K562 (cell line): ENCODE data around the gene HELB. TPM values are rescaled to one million over a fixed set of nuclear protein-coding genes. Genes with fewer than 3 reads are reported as not detected.

Experiments used
- ATAC-seq: fragments of 200-7000 bp; cut with Tn5 transposase; 3 replicates; pipeline ENCODE4 v1.9.1; 2020; ENCODE audit warnings: moderate library complexity
- BruUV-seq: library from RNA; stranded (reverse); fragments of 400-500 nt; replicated peaks from 2 replicates; lab custom pipeline; 2021; lab: Mats Ljungman, UMichigan
- CTCF ChIA-PET: fragments of 300-600 bp; formaldehyde crosslinking; extraction: SDS; loops from one replicate; lab custom pipeline; 2021; ENCODE audit warnings: low intra/inter-chr PET ratio; lab: Yijun Ruan, JAX
- POLR2A ChIA-PET: fragments of 300-600, 350-650 bp; sonication (Branson Sonifier 250); formaldehyde crosslinking; extraction: SDS; loops from one replicate; lab custom pipeline; 2021; ENCODE audit warnings: antibody characterized with exemption, inconsistent platforms; lab: Yijun Ruan, JAX
- DNase-seq, 4 experiments: peaks; one replicate each; pipeline versions ENCODE4 v3.0.0 to v3.0.0-alpha.2; 2011 to 2018; ENCODE audit warnings: low spot score in 3 of 4, mixed read lengths in 3 of 4; ENCODE audit errors: extremely low read depth in 1 of 4
- FAIRE-seq: peaks from 2 replicates; lab custom pipeline; 2011; peaks lifted over from hg19 to GRCh38; lab: Jason Lieb, UNC
- H2AFZ ChIP-seq: 2 replicates; pipeline ENCODE4 v1.6.0; 2011; ENCODE audit warnings: low read depth, low read length, control low read depth, inconsistent platforms
- H3K27ac ChIP-seq: fragments of 200-600 bp; 3 replicates; pipeline ENCODE4 v1.8.0; 2011; ENCODE audit warnings: low read depth, mild to moderate bottlenecking, control low read depth, inconsistent platforms, low read length, moderate library complexity, mixed read lengths; ENCODE audit errors: extremely low read depth
- H3K27me3 ChIP-seq, 2 experiments: fragments of 300-600 bp in 1 of 2; 2 replicates in 1 of 2; 3 replicates in 1 of 2; pipeline versions ENCODE4 v1.6.0 to v1.8.0; 2011; ENCODE audit warnings: inconsistent platforms in 2 of 2, low read length in 2 of 2, mild to moderate bottlenecking in 1 of 2, mixed read lengths in 1 of 2, moderate library complexity in 1 of 2; ENCODE audit not compliant: control insufficient read depth in 2 of 2, insufficient read depth in 2 of 2
- H3K36me3 ChIP-seq: fragments of 300-600 bp; 3 replicates; pipeline ENCODE4 v1.8.0; 2011; ENCODE audit warnings: mild to moderate bottlenecking, low read length, inconsistent platforms; ENCODE audit not compliant: control insufficient read depth, insufficient read depth
- H3K4me1 ChIP-seq, 2 experiments: fragments of 200-600 bp in 1 of 2; replicated peaks in 1 of 2; 2 replicates in 1 of 2; 3 replicates in 1 of 2; pipeline versions ENCODE4 v1.5.1 to v1.8.0; 2011; ENCODE audit warnings: inconsistent platforms in 2 of 2, low read length in 2 of 2, mild to moderate bottlenecking in 1 of 2, mixed read lengths in 1 of 2, moderate library complexity in 1 of 2; ENCODE audit not compliant: control insufficient read depth in 2 of 2, insufficient read depth in 2 of 2
- H3K4me2 ChIP-seq: 2 replicates; pipeline ENCODE4 v1.6.1; 2011; ENCODE audit warnings: low read length, control low read depth, inconsistent platforms, mixed read lengths; ENCODE audit not compliant: insufficient read depth
- H3K4me3 ChIP-seq: fragments of 200-600 bp; sonication (generic), shearing (Covaris generic); 2 replicates; pipeline ENCODE4 v1.5.1; 2016; ENCODE audit warnings: control low read depth, inconsistent platforms
- H3K79me2 ChIP-seq: fragments of 200-600 bp; 3 replicates; pipeline ENCODE4 v1.8.0; 2011; ENCODE audit warnings: low read length, inconsistent platforms; ENCODE audit not compliant: control insufficient read depth, insufficient read depth
- H3K9ac ChIP-seq, 2 experiments: 2 replicates each; pipeline versions ENCODE4 v1.6.0 to v1.6.1; 2011; ENCODE audit warnings: low read depth in 2 of 2, low read length in 2 of 2, control low read depth in 1 of 2, inconsistent platforms in 1 of 2, mild to moderate bottlenecking in 1 of 2, mixed read lengths in 1 of 2; ENCODE audit not compliant: insufficient read depth in 1 of 2
- H3K9me1 ChIP-seq: one replicate; pipeline ENCODE4 v1.6.0; 2011; ENCODE audit warnings: inconsistent platforms, mild to moderate bottlenecking, low read length, moderate library complexity; ENCODE audit not compliant: control insufficient read depth, insufficient read depth
- H3K9me3 ChIP-seq: replicated peaks from 2 replicates; pipeline ENCODE4 v1.5.1; 2011; ENCODE audit warnings: low read depth, low read length, inconsistent platforms; ENCODE audit not compliant: control insufficient read depth, insufficient read depth
- H4K20me1 ChIP-seq: replicated peaks from 2 replicates; pipeline ENCODE4 v1.6.1; 2011; ENCODE audit warnings: low read length, inconsistent platforms, mixed read lengths; ENCODE audit not compliant: control insufficient read depth, insufficient read depth
- ARID2 ChIP-seq: fragments of 450-650 bp; IDR thresholded peaks from 2 replicates; pipeline ENCODE4 v1.6.1; 2017; ENCODE audit warnings: antibody characterized with exemption, mild to moderate bottlenecking
- BHLHE40 ChIP-seq: IDR thresholded peaks from 2 replicates; pipeline ENCODE4 v1.6.1; 2011; ENCODE audit warnings: low read length, improper control_type of control experiment
- ELF1 ChIP-seq: fragments of 200-800 bp; sonication (Bioruptor generic); IDR thresholded peaks from 2 replicates; pipeline ENCODE4 v1.6.1; 2016; ENCODE audit warnings: missing genetic modification characterization, missing compliant biosample characterization
- HMBOX1 ChIP-seq: sonication (generic); IDR thresholded peaks from 2 replicates; pipeline ENCODE4 v1.6.1; 2016
- JUNB ChIP-seq: fragments of 450-650 bp; formaldehyde crosslinking; conservative IDR thresholded peaks from 2 replicates; pipeline ENCODE4 v1.4.0; 2020; ENCODE audit warnings: mild to moderate bottlenecking
- KHSRP ChIP-seq: fragments of 450-650 bp; IDR thresholded peaks from 2 replicates; pipeline ENCODE4 v1.6.1; 2017
- NFE2L1 ChIP-seq: fragments of 450-650 bp; IDR thresholded peaks from 2 replicates; pipeline ENCODE4 v1.6.1; 2016; ENCODE audit warnings: missing genetic modification characterization, low read depth, mild to moderate bottlenecking, missing compliant biosample characterization, moderate library complexity, borderline replicate concordance
- NFYB ChIP-seq: IDR thresholded peaks from 2 replicates; pipeline ENCODE4 v1.6.1; 2011; ENCODE audit warnings: mild to moderate bottlenecking, moderate library complexity; ENCODE audit not compliant: insufficient read length; ENCODE audit errors: extremely low read depth
- PCBP2 ChIP-seq: fragments of 200-400 bp; formaldehyde crosslinking; IDR thresholded peaks from 2 replicates; pipeline ENCODE4 v1.6.1; 2018; ENCODE audit warnings: low read length, low read depth, mild to moderate bottlenecking, moderate library complexity; ENCODE audit not compliant: poor library complexity, severe bottlenecking
- POLR2B ChIP-seq: fragments of 450-650 bp; IDR thresholded peaks from 2 replicates; pipeline ENCODE4 v1.6.1; 2018; ENCODE audit warnings: low read depth; ENCODE audit not compliant: partially characterized antibody
- PREB ChIP-seq: sonication (generic); formaldehyde crosslinking; IDR thresholded peaks from 2 replicates; pipeline ENCODE4 v1.8.1; 2023; ENCODE audit warnings: mild to moderate bottlenecking, missing genetic modification reagents
- SAP30 ChIP-seq: fragments of 200-600 bp; sonication (generic); IDR thresholded peaks from 2 replicates; pipeline ENCODE4 v1.6.1; 2012; ENCODE audit warnings: borderline replicate concordance, low read depth, mild to moderate bottlenecking, moderate library complexity, low read length, control low read depth, inconsistent platforms; ENCODE audit not compliant: insufficient read depth, poor library complexity, severe bottlenecking
- SLC30A9 ChIP-seq: fragments of 250-450 bp; sonication (Bioruptor Pico); IDR thresholded peaks from 2 replicates; pipeline ENCODE4 v1.8.0; 2022; ENCODE audit warnings: mild to moderate bottlenecking, moderate library complexity
- SMC3 ChIP-seq: conservative IDR thresholded peaks from 2 replicates; pipeline ENCODE4 v1.6.1; 2011; ENCODE audit warnings: low read depth, low read length, improper control_type of control experiment; ENCODE audit not compliant: insufficient read depth
- TCF7 ChIP-seq: sonication (generic); IDR thresholded peaks from 2 replicates; pipeline ENCODE4 v1.6.1; 2016; ENCODE audit warnings: antibody characterized with exemption, borderline replicate concordance
- ZNF398 ChIP-seq: fragments of 250-450 bp; sonication (Bioruptor Pico); IDR thresholded peaks from 2 replicates; pipeline ENCODE4 v1.8.0; 2021; ENCODE audit warnings: moderate library complexity, mild to moderate bottlenecking, inconsistent platforms
- ZNF639 ChIP-seq, 2 experiments: fragments of 200-800 bp in 1 of 2; sonication (Bioruptor generic) in 1 of 2; sonication (generic) in 1 of 2; formaldehyde crosslinking in 1 of 2; IDR thresholded peaks in 1 of 2; conservative IDR thresholded peaks in 1 of 2; 2 replicates each; pipeline versions ENCODE4 v1.5.0 to v1.6.1; 2016 to 2020; ENCODE audit warnings: missing compliant biosample characterization in 1 of 2, missing genetic modification characterization in 1 of 2, missing genetic modification reagents in 1 of 2
- ZNF76 ChIP-seq: fragments of 250-450 bp; sonication (Bioruptor Pico); IDR thresholded peaks from 2 replicates; pipeline ENCODE4 v1.4.0; 2020; ENCODE audit warnings: mild to moderate bottlenecking, moderate library complexity, borderline replicate concordance
- WGBS: fragments of 100-300 bp; shearing (Covaris generic); methylation state at CpG from one replicate; pipeline ENCODE4 v1.1.6; 2016; ENCODE audit warnings: low coverage, mixed read lengths; ENCODE audit not compliant: insufficient coverage; ENCODE audit errors: missing lambda C conversion rate; 5-methylcytosine and 5-hydroxymethylcytosine counted together
- in situ Hi-C: fragments of 300-500 bp; cut with MboI; formaldehyde crosslinking; loops from 4 replicates; pipeline ENCODE4 v1.15.0; 2018; ENCODE audit warnings: inconsistent platforms, mixed read lengths
- intact Hi-C: fragments of 100-400 bp; cut with micrococcal nuclease; formaldehyde crosslinking; loops from 2 replicates; pipeline ENCODE4 v1.14.2; 2022
- polyA plus RNA-seq, 8 experiments: library from polyadenylated mRNA; depleted of rRNA in 4 of 8; stranded (reverse) in 5 of 8; unstranded in 3 of 8; fragments of >200 nt; fragmentation: Nextera tagmentation in 2 of 8; fragmentation: Illumina TruSeq in 1 of 8; extraction: Ambion mirVana in 2 of 8; extraction: Trizol in 1 of 8; gene quantifications; 2 replicates each; pipeline versions ENCODE4 v1.2.1 to v1.2.3, GENCODE V29; 2011 to 2014; ENCODE audit warnings: inconsistent platforms in 1 of 8, missing spikeins in 1 of 8
- total RNA-seq, 7 experiments: library from RNA; depleted of rRNA in 6 of 7; stranded (reverse); fragments of >200 nt in 6 of 7; fragmentation: Illumina TruSeq in 2 of 7; extraction: Trizol in 2 of 7; gene quantifications; 2 replicates each; pipeline versions ENCODE4 v1.2.1 to v1.2.3, GENCODE V29; 2011 to 2021; ENCODE audit warnings: low replicate concordance in 1 of 7

HELB gene
- total and polyA plus RNA-seq, 9 of the 15 experiments (the other 6 are each of a cell fraction or from before 2014, with no cell fraction given) = 0.74 to 7.6 (median 2.4) TPM

GRCh38 chr12:66258011-66258410 lies 44.3 kb upstream of the HELB start:
- in situ Hi-C loops = no loop called here
- no peaks in the 10 kb centered on the region for H3K9me3 ChIP-seq
- intact Hi-C loops = no loop called here
- no peak for ATAC-seq
- no peaks in the 10 kb centered on the region for H3K79me2 ChIP-seq
- no peaks in the 10 kb centered on the region; a peak in 1 of 5 replicates for H3K4me1 ChIP-seq
- no peaks in the 10 kb centered on the region for H3K9me1 ChIP-seq
- 3% methylated on average over 3 of the region's 3 CpGs for WGBS
- CTCF ChIA-PET = no interaction called here
- no peaks in the 10 kb centered on the region for H4K20me1 ChIP-seq
- no peak overlapping the region for H3K27ac ChIP-seq
- peaks cover 0 to 9% of the 10 kb centered on the region in 2 experiments; a peak in 3 of 5 replicates for H3K27me3 ChIP-seq
- POLR2A ChIA-PET = no interaction called here
- no peaks in the 10 kb centered on the region for H3K36me3 ChIP-seq
- H3K9ac ChIP-seq = no peak overlapping the region
- no TSS peak for BruUV-seq
- no peak overlapping the region for H3K4me2 ChIP-seq
- TF ChIP-seq ELF1 (tag) (no peak), KHSRP (no peak), PREB (CRISPR knock-in tag) (no peak), SMC3 (no peak), HMBOX1 (no peak), ARID2 (no peak), SLC30A9 (CRISPR knock-in tag) (no peak), PCBP2 (no peak), JUNB (CRISPR knock-in tag) (no peak), ZNF639 (CRISPR knock-in tag; conservative IDR thresholded peaks at IDR 0.05 in 1 of 2, IDR thresholded peaks at IDR 0.05 in 1 of 2) (no peak), NFE2L1 (no peak), BHLHE40 (no peak), SAP30 (no peak), POLR2B (no peak), NFYB (no peak), ZNF398 (CRISPR knock-in tag) (no peak), ZNF76 (no peak), TCF7 (no peak)
- no peak for DNase-seq
- no peak overlapping the region for H2AFZ ChIP-seq
- H3K4me3 ChIP-seq = no peak overlapping the region
- no peak for FAIRE-seq
